HG03521 (cell line): Measurements from ENCODE around the gene BABAM2.

Experiments used
- ATAC-seq: cut with Tn5 transposase; IDR thresholded peaks from one replicate; pipeline ENCODE4 v1.9.1; 2021; ENCODE audit warnings: mild to moderate bottlenecking, moderate library complexity; ENCODE audit not compliant: unreplicated experiment

Gene BABAM2

GRCh38 chr2:28055325-28055970, 164.9 kb downstream of the BABAM2 start:
- ATAC-seq: no peak

- no peak for ATAC-seq
Observed at GRCh38 chr2:28058791-28059190, 168.3 kb downstream of the BABAM2 start.

- no peak for ATAC-seq
Observed at GRCh38 chr2:28062867-28063266, 172.3 kb downstream of the BABAM2 start.

GRCh38 chr2:28063492-28063962, 173.0 kb downstream of the BABAM2 start:
- no peak for ATAC-seq

GRCh38 chr2:28067602-28068001, 177.1 kb downstream of the BABAM2 start:
- ATAC-seq: no peak

- no peak for ATAC-seq
Observed at GRCh38 chr2:28068088-28068487, 177.6 kb downstream of the BABAM2 start.

- ATAC-seq: no peak
Observed at GRCh38 chr2:28068527-28068926, 178.0 kb downstream of the BABAM2 start.

GRCh38 chr2:28071221-28071620, 180.7 kb downstream of the BABAM2 start:
- ATAC-seq: no peak

GRCh38 chr2:28074137-28074536, 183.6 kb downstream of the BABAM2 start:
- ATAC-seq: no peak

GRCh38 chr2:28080911-28081310, 190.4 kb downstream of the BABAM2 start:
- no peak for ATAC-seq

GRCh38 chr2:28082131-28082530, 191.6 kb downstream of the BABAM2 start:
- ATAC-seq: no peak

- ATAC-seq: no peak
Observed at GRCh38 chr2:28083476-28083875, 192.9 kb downstream of the BABAM2 start.

GRCh38 chr2:28084564-28084963, 194.0 kb downstream of the BABAM2 start:
- no peak for ATAC-seq

- no peak for ATAC-seq
Observed at GRCh38 chr2:28085201-28085600, 194.7 kb downstream of the BABAM2 start.

GRCh38 chr2:28086611-28087010, 196.1 kb downstream of the BABAM2 start:
- ATAC-seq: no peak

- no peak for ATAC-seq
Observed at GRCh38 chr2:28088970-28089369, 198.4 kb downstream of the BABAM2 start.

GRCh38 chr2:28089486-28089885, 199.0 kb downstream of the BABAM2 start:
- ATAC-seq: no peak

- no peak for ATAC-seq
Observed at GRCh38 chr2:28093308-28093707, 202.8 kb downstream of the BABAM2 start.

- no peak for ATAC-seq
Observed at GRCh38 chr2:28093768-28094167, 203.2 kb downstream of the BABAM2 start.

- no peak for ATAC-seq
Observed at GRCh38 chr2:28094739-28095138, 204.2 kb downstream of the BABAM2 start.

- no peak for ATAC-seq
Observed at GRCh38 chr2:28095622-28096021, 205.1 kb downstream of the BABAM2 start.

- ATAC-seq: no peak
Observed at GRCh38 chr2:28096421-28096820, 205.9 kb downstream of the BABAM2 start.
